Keratinocyte (primary cell): Measurements from ENCODE around the gene STIM1.

ENCODE experiments used
- EZH2 ChIP-seq: IDR thresholded peaks from one replicate; pipeline ENCODE4 v1.6.1; 2012; ENCODE audit warnings: inconsistent platforms, mild to moderate bottlenecking, low read length, moderate library complexity
- TF ChIP-seq, protein P1 (sequence below), 3 experiments: IDR thresholded peaks in 1 of 3; conservative IDR thresholded peaks in 1 of 3; optimal IDR thresholded peaks in 1 of 3; 2 replicates in 2 of 3; 3 replicates in 1 of 3; pipeline versions ENCODE3 to v1.5.1; 2011; ENCODE audit warnings: low read length in 3 of 3, mild to moderate bottlenecking in 3 of 3, moderate library complexity in 2 of 3, control low read depth in 1 of 3, inconsistent platforms in 1 of 3; ENCODE audit not compliant: insufficient read depth in 2 of 3; ENCODE audit errors: extremely low read depth in 1 of 3

DNA sequence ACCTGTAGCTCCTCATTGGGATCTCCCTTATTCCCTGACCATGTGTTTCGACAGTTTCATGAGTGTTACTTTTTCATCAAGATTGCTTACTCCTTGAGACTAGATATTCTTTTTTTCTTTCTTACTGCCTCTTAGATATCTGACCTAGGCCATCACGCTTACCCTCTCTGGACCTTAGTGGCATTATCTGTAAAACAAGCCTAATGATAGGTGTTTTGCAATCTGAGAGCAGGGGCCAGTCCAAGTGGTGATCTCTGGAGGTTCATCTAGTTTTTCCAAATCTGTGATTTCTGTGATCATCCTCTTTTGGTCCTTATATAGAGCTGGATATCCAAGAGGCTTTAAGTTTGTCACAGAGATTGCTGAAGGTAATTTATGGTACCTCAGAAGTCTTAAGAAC lies 34.5 kb downstream of the STIM1 start:
- no peak for TF ChIP-seq EZH2
- TF ChIP-seq, protein P1, sequence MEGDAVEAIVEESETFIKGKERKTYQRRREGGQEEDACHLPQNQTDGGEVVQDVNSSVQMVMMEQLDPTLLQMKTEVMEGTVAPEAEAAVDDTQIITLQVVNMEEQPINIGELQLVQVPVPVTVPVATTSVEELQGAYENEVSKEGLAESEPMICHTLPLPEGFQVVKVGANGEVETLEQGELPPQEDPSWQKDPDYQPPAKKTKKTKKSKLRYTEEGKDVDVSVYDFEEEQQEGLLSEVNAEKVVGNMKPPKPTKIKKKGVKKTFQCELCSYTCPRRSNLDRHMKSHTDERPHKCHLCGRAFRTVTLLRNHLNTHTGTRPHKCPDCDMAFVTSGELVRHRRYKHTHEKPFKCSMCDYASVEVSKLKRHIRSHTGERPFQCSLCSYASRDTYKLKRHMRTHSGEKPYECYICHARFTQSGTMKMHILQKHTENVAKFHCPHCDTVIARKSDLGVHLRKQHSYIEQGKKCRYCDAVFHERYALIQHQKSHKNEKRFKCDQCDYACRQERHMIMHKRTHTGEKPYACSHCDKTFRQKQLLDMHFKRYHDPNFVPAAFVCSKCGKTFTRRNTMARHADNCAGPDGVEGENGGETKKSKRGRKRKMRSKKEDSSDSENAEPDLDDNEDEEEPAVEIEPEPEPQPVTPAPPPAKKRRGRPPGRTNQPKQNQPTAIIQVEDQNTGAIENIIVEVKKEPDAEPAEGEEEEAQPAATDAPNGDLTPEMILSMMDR (optimal IDR thresholded peaks at IDR 0.05 in 1 of 3, IDR thresholded peaks at IDR 0.05 in 1 of 3, conservative IDR thresholded peaks at IDR 0.05 in 1 of 3; ENCODE audit: extremely low read depth in 1 of 3, insufficient read depth in 2 of 3, low read length in 3 of 3), result no peak
